ENCODE measurements around the gene EPHB1.

Gene EPHB1

GRCh38 chr3:135242285-135242684 is 447.2 kb downstream of the EPHB1 start:
- TF ChIP-seq GATA2 (IDR thresholded peaks at IDR 0.05; ENCODE audit: low read depth, low read length) = no peak
- TF ChIP-seq GATA3 (IDR thresholded peaks at IDR 0.05; ENCODE audit: low read depth, low read length) = no peak

GRCh38 chr3:135243616-135244015 is 448.6 kb downstream of the EPHB1 start:
- TF ChIP-seq GATA2 (IDR thresholded peaks at IDR 0.05; ENCODE audit: low read depth, low read length) (no peak), GATA3 (IDR thresholded peaks at IDR 0.05; ENCODE audit: low read depth, low read length) (no peak)

GRCh38 chr3:135246027-135246426 is 451.0 kb downstream of the EPHB1 start:
- TF ChIP-seq GATA2 (IDR thresholded peaks at IDR 0.05; ENCODE audit: low read depth, low read length) (no peak), GATA3 (IDR thresholded peaks at IDR 0.05; ENCODE audit: low read depth, low read length) (no peak)

- TF ChIP-seq GATA3 (IDR thresholded peaks at IDR 0.05; ENCODE audit: low read depth, low read length) (no peak), GATA2 (IDR thresholded peaks at IDR 0.05; ENCODE audit: low read depth, low read length) (no peak)
These were observed 453.2 kb downstream of the EPHB1 start for GRCh38 chr3:135248213-135248612.

GRCh38 chr3:135249186-135249585 is 454.1 kb downstream of the EPHB1 start:
- no peak for TF ChIP-seq GATA2 (IDR thresholded peaks at IDR 0.05; ENCODE audit: low read depth, low read length)
- TF ChIP-seq GATA3 (IDR thresholded peaks at IDR 0.05; ENCODE audit: low read depth, low read length) = no peak

- no peak for TF ChIP-seq GATA3 (IDR thresholded peaks at IDR 0.05; ENCODE audit: low read depth, low read length)
- no peak for TF ChIP-seq GATA2 (IDR thresholded peaks at IDR 0.05; ENCODE audit: low read depth, low read length)
These were observed 463.9 kb downstream of the EPHB1 start for GRCh38 chr3:135258916-135259315.

- TF ChIP-seq GATA3 (IDR thresholded peaks at IDR 0.05; ENCODE audit: low read depth, low read length) (no peak), GATA2 (IDR thresholded peaks at IDR 0.05; ENCODE audit: low read depth, low read length) (no peak)
These were observed 465.0 kb downstream of the EPHB1 start for GRCh38 chr3:135260025-135260424.

GRCh38 chr3:135261214-135261775 is 466.2 kb downstream of the EPHB1 start:
- TF ChIP-seq GATA2 (IDR thresholded peaks at IDR 0.05; ENCODE audit: low read depth, low read length) (no peak), GATA3 (IDR thresholded peaks at IDR 0.05; ENCODE audit: low read depth, low read length) (no peak)

GRCh38 chr3:135261916-135262315 is 466.9 kb downstream of the EPHB1 start:
- TF ChIP-seq GATA3 (IDR thresholded peaks at IDR 0.05; ENCODE audit: low read depth, low read length) (no peak), GATA2 (IDR thresholded peaks at IDR 0.05; ENCODE audit: low read depth, low read length) (no peak)

- TF ChIP-seq GATA3 (IDR thresholded peaks at IDR 0.05; ENCODE audit: low read depth, low read length) = no peak
- no peak for TF ChIP-seq GATA2 (IDR thresholded peaks at IDR 0.05; ENCODE audit: low read depth, low read length)
These were observed 467.4 kb downstream of the EPHB1 start for GRCh38 chr3:135262441-135262840.

- TF ChIP-seq GATA3 (IDR thresholded peaks at IDR 0.05; ENCODE audit: low read depth, low read length) = no peak
- TF ChIP-seq GATA2 (IDR thresholded peaks at IDR 0.05; ENCODE audit: low read depth, low read length) = no peak
These were observed 468.3 kb downstream of the EPHB1 start for GRCh38 chr3:135263331-135263730.

- TF ChIP-seq GATA2 (IDR thresholded peaks at IDR 0.05; ENCODE audit: low read depth, low read length) (no peak), GATA3 (IDR thresholded peaks at IDR 0.05; ENCODE audit: low read depth, low read length) (no peak)
These were observed 472.4 kb downstream of the EPHB1 start for GRCh38 chr3:135267487-135267886.

- TF ChIP-seq GATA2 (IDR thresholded peaks at IDR 0.05; ENCODE audit: low read depth, low read length) = no peak
These were observed 474.0 kb downstream of the EPHB1 start for GRCh38 chr3:135268941-135269532.

- TF ChIP-seq GATA3 (IDR thresholded peaks at IDR 0.05; ENCODE audit: low read depth, low read length) = no peak
- no peak for TF ChIP-seq GATA2 (IDR thresholded peaks at IDR 0.05; ENCODE audit: low read depth, low read length)
These were observed 476.3 kb downstream of the EPHB1 start for GRCh38 chr3:135271177-135272025.

Measured in SH-SY5Y (cell line).